HCT116 (cell line): ENCODE measurements around the gene P2RX1. TPM values are rescaled to one million over a fixed set of nuclear protein-coding genes. Genes with fewer than 3 reads are reported as not detected.

Experiments used
- ATAC-seq: fragments of 200-7000 bp; cut with Tn5 transposase; 2 replicates; pipeline ENCODE4 v1.9.1; 2020; ENCODE audit warnings: mild to moderate bottlenecking, moderate library complexity
- BruUV-seq: library from RNA; stranded (reverse); fragments of 400-500 nt; replicated peaks from 2 replicates; lab custom pipeline; 2021; lab: Mats Ljungman, UMichigan
- CTCF ChIA-PET: fragments of 300-600 bp; sonication (Branson Sonifier 250); formaldehyde crosslinking; loops from one replicate; lab custom pipeline; 2021; ENCODE audit warnings: antibody characterized with exemption; lab: Charles Lee
- POLR2A ChIA-PET: fragments of 300-600, 350-600 bp; sonication (Branson Sonifier 250); formaldehyde crosslinking; loops from one replicate; lab custom pipeline; 2021; ENCODE audit warnings: antibody characterized with exemption; lab: Charles Lee
- RAD21 ChIA-PET, 2 experiments: fragments of 300-600 bp; sonication (Branson Sonifier 250); formaldehyde crosslinking; loops; one replicate each; lab custom pipeline; 2023; ENCODE audit warnings: low total read pairs in 2 of 2; ENCODE audit not compliant: uncharacterized antibody in 2 of 2, unreplicated experiment in 2 of 2, low non-redundant PET in 1 of 2; lab: Charles Lee
- DNase-seq: peaks from one replicate; pipeline ENCODE4 v3.0.0-alpha.2; 2010; ENCODE audit warnings: low read depth, low spot score
- H2AFZ ChIP-seq: fragments of 200-600 bp; shearing (Covaris generic), sonication (generic); 2 replicates; pipeline ENCODE4 v1.6.1; 2017; ENCODE audit warnings: low read depth, mixed run types, mixed read lengths, antibody characterized with exemption, low read length; ENCODE audit not compliant: poor library complexity, severe bottlenecking
- H3K27ac ChIP-seq: 2 replicates; pipeline ENCODE4 v1.5.1; 2012; ENCODE audit warnings: low read depth, low read length
- H3K27me3 ChIP-seq: fragments of 200-600 bp; sonication (generic); 2 replicates; pipeline ENCODE4 v1.6.1; 2016; ENCODE audit warnings: mixed run types, low read length, mixed read lengths; ENCODE audit not compliant: insufficient read depth
- H3K36me3 ChIP-seq, 2 experiments: fragments of 200-500 bp in 1 of 2; fragments of 200-600 bp in 1 of 2; sonication (Bioruptor generic) in 1 of 2; sonication (generic) in 1 of 2; 2 replicates each; pipeline versions ENCODE4 v1.5.1 to v1.6.1; 2014 to 2016; ENCODE audit warnings: low read length in 2 of 2, inconsistent platforms in 1 of 2, mixed read lengths in 1 of 2, mixed run types in 1 of 2; ENCODE audit not compliant: insufficient read depth in 2 of 2, control insufficient read depth in 1 of 2
- H3K4me1 ChIP-seq, 2 experiments: fragments of 200-600 bp in 1 of 2; sonication (generic) in 1 of 2; 2 replicates each; pipeline versions ENCODE4 v1.5.1 to v1.6.1; 2012 to 2017; ENCODE audit warnings: low read length in 2 of 2, inconsistent platforms in 1 of 2, mild to moderate bottlenecking in 1 of 2, mixed read lengths in 1 of 2, mixed run types in 1 of 2, moderate library complexity in 1 of 2; ENCODE audit not compliant: insufficient read depth in 2 of 2, control insufficient read depth in 1 of 2
- H3K4me2 ChIP-seq: fragments of 200-600 bp; sonication (generic); 2 replicates; pipeline ENCODE4 v1.6.1; 2017; ENCODE audit warnings: mixed run types, low read length, mixed read lengths
- H3K4me3 ChIP-seq, 2 experiments: fragments of 200-600 bp in 1 of 2; sonication (generic) in 1 of 2; replicated peaks in 1 of 2; 2 replicates each; pipeline ENCODE4 v1.5.1; 2011 to 2016; ENCODE audit warnings: low read length in 2 of 2, control low read depth in 1 of 2, low read depth in 1 of 2, mild to moderate bottlenecking in 1 of 2, mixed read lengths in 1 of 2, mixed run types in 1 of 2
- H3K79me2 ChIP-seq: fragments of 200-600 bp; sonication (generic); 2 replicates; pipeline ENCODE4 v1.6.1; 2017; ENCODE audit warnings: mild to moderate bottlenecking, mixed run types, low read length, moderate library complexity, mixed read lengths; ENCODE audit not compliant: insufficient read depth
- H3K9ac ChIP-seq: fragments of 200-600 bp; sonication (generic); 2 replicates; pipeline ENCODE4 v1.6.1; 2016; ENCODE audit warnings: low read length, mixed read lengths
- H3K9me2 ChIP-seq: fragments of 200-600 bp; sonication (generic), shearing (Covaris generic); 2 replicates; pipeline ENCODE4 v1.6.1; 2017; ENCODE audit warnings: mixed run types, mild to moderate bottlenecking, moderate library complexity; ENCODE audit not compliant: insufficient read depth
- H3K9me3 ChIP-seq, 2 experiments: fragments of 200-500 bp in 1 of 2; fragments of 200-600 bp in 1 of 2; sonication (Bioruptor generic) in 1 of 2; sonication (generic) in 1 of 2; 2 replicates each; pipeline ENCODE4 v1.6.1; 2014 to 2017; ENCODE audit warnings: low read length in 2 of 2, mixed read lengths in 2 of 2, inconsistent platforms in 1 of 2, low read depth in 1 of 2, mild to moderate bottlenecking in 1 of 2, mixed run types in 1 of 2, moderate library complexity in 1 of 2; ENCODE audit not compliant: control insufficient read depth in 1 of 2, insufficient read depth in 1 of 2
- H4K20me1 ChIP-seq: fragments of 200-600 bp; sonication (generic), shearing (Covaris generic); 2 replicates; pipeline ENCODE4 v1.6.1; 2017; ENCODE audit warnings: mixed run types, mild to moderate bottlenecking, moderate library complexity; ENCODE audit not compliant: insufficient read depth
- ATF3 ChIP-seq: IDR thresholded peaks from 2 replicates; pipeline ENCODE4 v1.6.1; 2012
- CBX3 ChIP-seq: IDR thresholded peaks from 2 replicates; pipeline ENCODE4 v1.6.1; 2012; ENCODE audit warnings: low read depth
- CTCF ChIP-seq, 3 experiments: fragments of 200-600 bp in 1 of 3; sonication (generic) in 1 of 3; IDR thresholded peaks in 2 of 3; conservative IDR thresholded peaks in 1 of 3; 2 replicates each; pipeline ENCODE4 v1.5.1; 2012 to 2017; ENCODE audit warnings: low read depth in 2 of 3, low read length in 2 of 3, antibody characterized with exemption in 1 of 3, borderline replicate concordance in 1 of 3, control low read depth in 1 of 3, mild to moderate bottlenecking in 1 of 3, mixed read lengths in 1 of 3, mixed run types in 1 of 3, moderate library complexity in 1 of 3; ENCODE audit not compliant: insufficient read depth in 1 of 3
- ELF1 ChIP-seq: IDR thresholded peaks from 2 replicates; pipeline ENCODE4 v1.6.1; 2012; ENCODE audit warnings: low read depth, borderline replicate concordance
- EZH2 ChIP-seq: fragments of 200-600 bp; sonication (generic); IDR thresholded peaks from 2 replicates; pipeline ENCODE4 v1.6.1; 2017; ENCODE audit warnings: antibody characterized with exemption, mixed run types
- EZH2phosphoT487 ChIP-seq: fragments of 200-600 bp; IDR thresholded peaks from 2 replicates; pipeline ENCODE4 v1.6.1; 2018; ENCODE audit warnings: antibody characterized with exemption, borderline replicate concordance
- FOSL1 ChIP-seq: IDR thresholded peaks from 2 replicates; pipeline ENCODE4 v1.6.1; 2012; ENCODE audit warnings: low read depth
- MAX ChIP-seq: IDR thresholded peaks from 2 replicates; pipeline ENCODE4 v1.6.1; 2012
- POLR2AphosphoS5 ChIP-seq: IDR thresholded peaks from 2 replicates; pipeline ENCODE4 v1.6.1; 2011; ENCODE audit warnings: mild to moderate bottlenecking, low read depth, low read length, moderate library complexity
- RAD21 ChIP-seq: IDR thresholded peaks from 2 replicates; pipeline ENCODE4 v1.6.1; 2012; ENCODE audit warnings: low read depth, mild to moderate bottlenecking
- REST ChIP-seq: IDR thresholded peaks from 2 replicates; pipeline ENCODE4 v1.6.1; 2012; ENCODE audit warnings: low read depth
- SIN3A ChIP-seq: IDR thresholded peaks from 2 replicates; pipeline ENCODE4 v1.6.1; 2012; ENCODE audit warnings: low read depth
- SP1 ChIP-seq: IDR thresholded peaks from 2 replicates; pipeline ENCODE4 v1.6.1; 2012; ENCODE audit warnings: low read depth
- TCF7L2 ChIP-seq: IDR thresholded peaks from 2 replicates; pipeline ENCODE4 v1.7.0; 2011; ENCODE audit warnings: borderline replicate concordance, inconsistent platforms; ENCODE audit not compliant: insufficient read depth, insufficient read length; ENCODE audit errors: extremely low read depth
- YY1 ChIP-seq: IDR thresholded peaks from 2 replicates; pipeline ENCODE4 v1.6.1; 2011; ENCODE audit warnings: low read length, low read depth, moderate library complexity, mild to moderate bottlenecking; ENCODE audit not compliant: insufficient replicate concordance; ENCODE audit errors: extremely low read depth
- ZFX ChIP-seq: fragments of 450-650 bp; IDR thresholded peaks from 2 replicates; pipeline ENCODE4 v1.6.1; 2017
- ZNF274 ChIP-seq: fragments of 200-500 bp; sonication (Bioruptor generic); IDR thresholded peaks from 2 replicates; pipeline ENCODE4 v1.6.1; 2014; ENCODE audit warnings: mild to moderate bottlenecking, low read depth, low read length, inconsistent platforms
- intact Hi-C: fragments of 100-400 bp; cut with micrococcal nuclease; formaldehyde crosslinking; loops from 2 replicates; pipeline ENCODE4 v1.10.0; 2022
- total RNA-seq: library from RNA; stranded (reverse); gene quantifications from one replicate; pipeline ENCODE4 v1.2.1, GENCODE V29; 2021; ENCODE audit not compliant: unreplicated experiment

Gene P2RX1
- total RNA-seq, 1 experiment from 2014 or later: not detected

- CTCF ChIA-PET: no interaction called here
- BruUV-seq: no TSS peak
Observed at GRCh38 chr17:3909257-3909656, 7.0 kb downstream of the P2RX1 start.

More at GRCh38 chr17:3909257-3909656, 7.0 kb downstream of the P2RX1 start:
- H3K4me1 ChIP-seq: peaks cover 0 to 8% of the 10 kb centered on the region in 2 experiments; a peak in 2 of 4 replicates
- no peak overlapping the region for H3K4me3 ChIP-seq
- no peak overlapping the region for H3K9ac ChIP-seq
- H3K27ac ChIP-seq: no peak overlapping the region
- H3K9me2 ChIP-seq: no peaks in the 10 kb centered on the region
- no peak for TF ChIP-seq ZFX
- TF ChIP-seq CTCF (IDR thresholded peaks at IDR 0.05 in 2 of 3, conservative IDR thresholded peaks at IDR 0.05 in 1 of 3; ENCODE audit: borderline replicate concordance in 1 of 3, insufficient read depth in 1 of 3, low read depth in 2 of 3, low read length in 2 of 3): no peak
- no peak for TF ChIP-seq YY1
- TF ChIP-seq RAD21: no peak
- no peak for TF ChIP-seq ATF3
- TF ChIP-seq MAX: no peak
- no peak for TF ChIP-seq CBX3
- no peak for TF ChIP-seq EZH2
- TF ChIP-seq FOSL1: no peak
- TF ChIP-seq ELF1: no peak
- no peak for TF ChIP-seq SIN3A
- no peak for TF ChIP-seq POLR2AphosphoS5
- no peak for TF ChIP-seq ZNF274
- no peak for TF ChIP-seq TCF7L2
- TF ChIP-seq SP1: no peak
- TF ChIP-seq REST: no peak
- no peak for TF ChIP-seq EZH2phosphoT487
- no peaks in the 10 kb centered on the region for H3K36me3 ChIP-seq
- no peaks in the 10 kb centered on the region for H4K20me1 ChIP-seq
- H2AFZ ChIP-seq: no peak overlapping the region
- no peaks in the 10 kb centered on the region for H3K27me3 ChIP-seq
- ATAC-seq (no peak), DNase-seq (no peak)
- no peaks in the 10 kb centered on the region for H3K79me2 ChIP-seq
- intact Hi-C loops: loop anchor here (5.0 kb wide), 1 partner anchor 172 kb away; no protein-coding TSS in a partner anchor
- ChIA-PET RAD21 (no interaction called here), POLR2A (no interaction called here)
- no peak overlapping the region for H3K4me2 ChIP-seq
- no peaks in the 10 kb centered on the region for H3K9me3 ChIP-seq
